OCI-LY7 (cell line): ENCODE data around the gene ASB1. TPM values are rescaled to one million over a fixed set of nuclear protein-coding genes. Genes with fewer than 3 reads are reported as not detected.
A peak's percentile ranks its signal among the peaks of the same experiment; 100 is the strongest.

Source experiments
- BruUV-seq: library from RNA; stranded (reverse); fragments of 400-500 nt; replicated peaks from 2 replicates; lab custom pipeline; 2021; lab: Mats Ljungman, UMichigan
- CTCF ChIA-PET: fragments of 300-600 bp; sonication (Branson Sonifier 250); formaldehyde crosslinking; loops from one replicate; lab custom pipeline; 2022; ENCODE audit warnings: antibody characterized with exemption; ENCODE audit not compliant: unreplicated experiment; lab: Charles Lee
- POLR2A ChIA-PET: fragments of 300-600 bp; sonication (Branson Sonifier 250); formaldehyde crosslinking; loops from one replicate; lab custom pipeline; 2022; ENCODE audit warnings: antibody characterized with exemption; lab: Charles Lee
- DNase-seq: peaks from one replicate; pipeline ENCODE4 v3.0.0-alpha.2; 2015; ENCODE audit warnings: low spot score
- H2AFZ ChIP-seq: fragments of 200-600 bp; sonication (generic), shearing (Covaris generic); 2 replicates; pipeline ENCODE4 v1.6.1; 2014; ENCODE audit warnings: mild to moderate bottlenecking, antibody characterized with exemption, low read length, moderate library complexity
- H3K27ac ChIP-seq: fragments of 200-600 bp; sonication (generic); 2 replicates; pipeline ENCODE4 v1.5.1; 2014; ENCODE audit warnings: mixed run types, low read depth, mild to moderate bottlenecking, moderate library complexity, low read length, inconsistent platforms; ENCODE audit not compliant: poor library complexity, severe bottlenecking
- H3K36me3 ChIP-seq: fragments of 200-600 bp; sonication (generic); 2 replicates; pipeline ENCODE4 v1.6.1; 2014; ENCODE audit warnings: mild to moderate bottlenecking, antibody characterized with exemption, low read length, moderate library complexity, mixed read lengths; ENCODE audit not compliant: insufficient read depth
- H3K4me1 ChIP-seq: fragments of 200-600 bp; sonication (generic); 2 replicates; pipeline ENCODE4 v1.5.1; 2014; ENCODE audit warnings: mild to moderate bottlenecking, low read length; ENCODE audit not compliant: insufficient read depth, poor library complexity, severe bottlenecking
- H3K4me2 ChIP-seq: fragments of 200-600 bp; sonication (generic); 2 replicates; pipeline ENCODE4 v1.6.1; 2014; ENCODE audit warnings: mild to moderate bottlenecking, low read length
- H3K4me3 ChIP-seq: fragments of 200-600 bp; sonication (generic); 2 replicates; pipeline ENCODE4 v1.5.1; 2014; ENCODE audit warnings: mild to moderate bottlenecking, low read depth, low read length; ENCODE audit not compliant: poor library complexity, severe bottlenecking
- H3K79me2 ChIP-seq: fragments of 200-600 bp; sonication (generic); 2 replicates; pipeline ENCODE4 v1.6.1; 2016; ENCODE audit warnings: low read depth, mild to moderate bottlenecking, low read length, moderate library complexity, mixed read lengths; ENCODE audit not compliant: insufficient read depth
- H3K9me2 ChIP-seq: fragments of 200-600 bp; sonication (generic); 2 replicates; pipeline ENCODE4 v1.6.1; 2016; ENCODE audit warnings: mild to moderate bottlenecking, low read length, mixed read lengths; ENCODE audit not compliant: insufficient read depth
- H3K9me3 ChIP-seq: fragments of 200-600 bp; sonication (generic); 2 replicates; pipeline ENCODE4 v1.6.1; 2014; ENCODE audit warnings: mild to moderate bottlenecking, mixed run types, low read length, mixed read lengths
- H4K20me1 ChIP-seq: fragments of 200-600 bp; sonication (generic); 2 replicates; pipeline ENCODE4 v1.6.1; 2014; ENCODE audit warnings: mild to moderate bottlenecking, antibody characterized with exemption, low read length, moderate library complexity, mixed read lengths; ENCODE audit not compliant: insufficient read depth
- CTCF ChIP-seq: fragments of 200-600 bp; sonication (generic); conservative IDR thresholded peaks from 2 replicates; pipeline ENCODE4 v1.5.1; 2014; ENCODE audit warnings: mild to moderate bottlenecking, antibody characterized with exemption, low read length, moderate library complexity, mixed read lengths
- EZH2phosphoT487 ChIP-seq: fragments of 200-600 bp; sonication (generic); IDR thresholded peaks from 2 replicates; pipeline ENCODE4 v1.6.1; 2018; ENCODE audit warnings: low read depth, borderline replicate concordance, mild to moderate bottlenecking, mixed run types, antibody characterized with exemption, low read length, moderate library complexity, mixed read lengths
- intact Hi-C: fragments of 100-400 bp; cut with micrococcal nuclease; formaldehyde crosslinking; loops from one replicate; pipeline ENCODE4 v1.10.0; 2022; ENCODE audit not compliant: unreplicated experiment
- total RNA-seq, 2 experiments: library from RNA; depleted of rRNA in 1 of 2; stranded (reverse); fragments of >200 nt in 1 of 2; shearing (Covaris generic) in 1 of 2; gene quantifications; 2 replicates each; pipeline ENCODE4 v1.2.3, GENCODE V29; 2014 to 2022

ASB1 gene
- total RNA-seq, 2 experiments from 2014 or later: 19.4 to 37.7 TPM

GRCh38 chr2:238423561-238424312, 3.0 kb upstream of the ASB1 start:
- POLR2A ChIA-PET: no interaction called here
- no peaks in the 10 kb centered on the region for H3K9me2 ChIP-seq
- peaks cover 18% of the 10 kb centered on the region for H3K79me2 ChIP-seq
- H3K4me1 ChIP-seq: peaks cover 20% of the 10 kb centered on the region
- H3K36me3 ChIP-seq: peaks cover 4% of the 10 kb centered on the region; the same call in 1 of the 2 replicates
- no TSS peak for BruUV-seq
- no peak overlapping the region for H2AFZ ChIP-seq
- DNase-seq: no peak
- TF ChIP-seq EZH2phosphoT487 (no peak), CTCF (no peak)
- no peak overlapping the region for H3K27ac ChIP-seq
- intact Hi-C loops: no loop called here
- no peaks in the 10 kb centered on the region for H3K9me3 ChIP-seq
- CTCF ChIA-PET: no interaction called here
- no peak overlapping the region for H3K4me2 ChIP-seq
- H4K20me1 ChIP-seq: no peaks in the 10 kb centered on the region
- H3K4me3 ChIP-seq: no peak overlapping the region

GRCh38 chr2:238424313-238424700, 2.4 kb upstream of the ASB1 start:
- Histone ChIP-seq H3K4me2 (no peak overlapping the region), H4K20me1 (no peaks in the 10 kb centered on the region), H2AFZ (no peak overlapping the region), H3K9me2 (no peaks in the 10 kb centered on the region), H3K27ac (no peak overlapping the region), H3K79me2 (peaks cover 23% of the 10 kb centered on the region), H3K4me3 (no peak overlapping the region), H3K9me3 (no peaks in the 10 kb centered on the region), H3K4me1 (peaks cover 21% of the 10 kb centered on the region), H3K36me3 (peaks cover 7% of the 10 kb centered on the region)
- POLR2A ChIA-PET: no interaction called here
- DNase-seq: no peak
- intact Hi-C loops: no loop called here
- no TSS peak for BruUV-seq
- TF ChIP-seq CTCF (no peak), EZH2phosphoT487 (no peak)
- CTCF ChIA-PET: no interaction called here

- Histone ChIP-seq H3K79me2 (peaks cover 33% of the 10 kb centered on the region), H3K4me3 (peak overlapping the region; percentile 94), H3K4me2 (peak overlapping the region; percentile 83), H3K9me2 (no peaks in the 10 kb centered on the region), H4K20me1 (no peaks in the 10 kb centered on the region), H3K9me3 (no peaks in the 10 kb centered on the region), H3K36me3 (peaks cover 15% of the 10 kb centered on the region), H3K27ac (no peak overlapping the region), H2AFZ (no peak overlapping the region; the same call in 1 of the 2 replicates), H3K4me1 (peaks cover 21% of the 10 kb centered on the region)
- intact Hi-C loops: loop anchor here (5.0 kb wide), 1 partner anchor 183 kb away; the partner anchor contains the start of gene HES6
- ChIA-PET CTCF (no interaction called here), POLR2A (no interaction called here)
- TF ChIP-seq CTCF (no peak), EZH2phosphoT487 (no peak)
- no peak for DNase-seq
- BruUV-seq: no TSS peak
These were observed 1.2 kb upstream of the ASB1 start for GRCh38 chr2:238425505-238425978.
